AG08396 (cell line): Measurements from ENCODE around the gene ZDHHC14.
"Not testable (repeated sequence)": the region's sequence is repeated elsewhere in the genome, so short reads cannot be mapped to it uniquely, and the experiment has no call there.

Experiments
- DNase-seq: peaks from one replicate; pipeline ENCODE4 v3.0.0; 2012; ENCODE audit warnings: low spot score, mixed read lengths

The ZDHHC14 gene

GRCh38 chr6:157552820-157553485, 172.0 kb downstream of the ZDHHC14 start:
- no peak for DNase-seq

GRCh38 chr6:157554747-157555146, 173.8 kb downstream of the ZDHHC14 start:
- DNase-seq = no peak

- no peak for DNase-seq
Measured at GRCh38 chr6:157555455-157556143, 174.6 kb downstream of the ZDHHC14 start.

DNA sequence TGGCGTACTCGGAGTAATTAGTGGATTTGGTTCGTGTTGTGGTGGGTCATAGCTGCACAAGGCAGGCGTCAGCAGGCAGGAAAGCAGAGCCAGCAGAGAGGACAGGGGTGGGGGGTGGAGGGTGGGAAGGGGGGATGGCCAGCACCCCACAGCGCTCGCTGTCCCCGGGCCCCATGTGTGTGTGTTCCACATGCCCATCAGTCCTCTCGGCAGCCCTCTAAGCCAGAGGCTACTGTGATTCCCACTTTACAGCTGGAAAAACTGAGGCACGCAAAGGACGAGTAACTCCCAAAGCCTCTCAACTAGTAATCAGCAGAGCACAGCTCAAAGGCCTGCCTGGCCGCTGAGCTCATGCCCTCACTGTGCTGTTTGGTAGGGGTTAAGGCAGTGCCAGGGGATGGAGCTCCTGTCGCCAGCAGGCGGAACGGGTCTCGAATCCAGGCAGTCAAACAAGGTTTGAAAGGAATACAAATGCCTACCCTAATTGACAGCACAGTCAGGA, 175.2 kb downstream of the ZDHHC14 start:
- no peak for DNase-seq

DNA sequence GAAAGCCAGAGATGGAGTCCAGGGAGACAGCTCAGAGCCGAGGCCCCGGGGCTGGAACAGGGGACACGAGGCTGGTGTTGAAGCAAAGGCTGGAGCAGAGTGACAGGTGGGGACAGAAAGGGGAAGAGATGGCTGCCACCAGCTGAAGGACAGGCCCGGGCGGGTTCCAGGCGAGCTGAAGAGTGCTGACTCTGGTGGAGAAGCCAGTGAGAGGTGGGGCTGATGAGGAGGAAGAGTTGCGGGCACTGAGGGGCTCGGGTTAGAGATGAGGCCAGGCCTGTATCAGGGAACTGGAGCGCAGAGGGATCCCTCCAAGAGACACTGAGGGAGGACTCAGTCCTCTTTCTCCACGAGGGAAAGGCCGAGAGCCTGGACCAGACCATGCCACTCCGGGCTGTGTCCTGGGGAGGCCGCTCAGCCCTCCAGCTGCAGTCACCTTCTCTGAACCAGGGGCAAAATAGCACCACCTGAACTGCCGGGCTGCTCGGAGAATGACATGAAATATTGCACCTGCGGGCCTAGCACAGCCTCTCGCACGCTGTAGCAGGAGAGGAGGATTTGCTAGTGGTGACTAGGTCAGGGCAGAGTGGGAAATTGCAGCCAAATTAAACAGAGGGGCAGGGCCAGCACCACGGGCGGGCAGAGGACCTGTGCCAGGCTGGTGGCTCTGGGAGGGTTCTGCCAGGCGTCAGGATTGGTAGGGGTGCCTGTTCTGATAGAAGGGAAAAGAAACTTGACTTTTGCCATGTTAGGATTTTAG, 175.9 kb downstream of the ZDHHC14 start:
- no peak for DNase-seq

DNA sequence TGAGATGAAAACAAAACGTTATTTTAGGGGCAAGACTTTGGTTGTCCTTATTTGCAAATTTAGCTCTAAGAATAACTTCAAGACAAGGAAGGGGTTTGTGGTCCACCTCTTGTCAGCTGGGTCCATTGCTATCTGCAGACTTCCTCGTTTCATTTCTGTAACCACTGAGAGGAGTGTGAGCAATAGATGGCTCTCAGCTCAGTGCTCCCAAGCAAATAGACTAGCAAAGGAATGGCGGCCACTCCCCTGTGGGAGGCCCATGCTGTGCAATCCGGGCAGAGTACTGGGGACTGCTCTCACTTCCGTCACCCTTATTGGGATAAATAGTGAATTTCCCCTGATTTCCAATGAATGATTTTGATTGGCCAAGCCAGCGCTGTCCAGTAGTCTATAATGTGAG, 176.6 kb downstream of the ZDHHC14 start:
- DNase-seq = no peak

- DNase-seq = no peak
Measured at GRCh38 chr6:157558049-157558448, 177.1 kb downstream of the ZDHHC14 start.

- DNase-seq = no peak
Measured at GRCh38 chr6:157558487-157559200, 177.7 kb downstream of the ZDHHC14 start.

- no peak for DNase-seq
Measured at GRCh38 chr6:157559201-157559756, 178.3 kb downstream of the ZDHHC14 start.

DNA sequence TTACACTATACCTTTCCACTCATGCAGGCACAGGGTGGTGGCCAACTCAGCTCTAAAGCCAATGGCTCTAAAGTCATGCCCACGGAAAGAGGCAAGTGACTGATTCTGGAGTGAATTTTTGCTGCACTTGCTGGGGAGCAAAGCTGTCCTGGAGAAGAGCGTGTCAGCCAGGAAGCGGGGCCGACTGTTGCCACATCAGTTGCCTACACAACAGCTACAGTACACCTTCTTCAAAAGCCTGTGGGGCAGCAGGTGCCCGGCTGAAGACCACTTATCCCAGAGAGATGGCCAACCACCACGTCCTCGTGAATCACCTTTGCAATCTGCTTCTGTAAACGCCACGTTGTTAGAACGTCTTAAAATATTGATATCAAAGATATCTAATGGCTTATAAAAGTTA, 179.1 kb downstream of the ZDHHC14 start:
- not testable (repeated sequence) for DNase-seq

DNA sequence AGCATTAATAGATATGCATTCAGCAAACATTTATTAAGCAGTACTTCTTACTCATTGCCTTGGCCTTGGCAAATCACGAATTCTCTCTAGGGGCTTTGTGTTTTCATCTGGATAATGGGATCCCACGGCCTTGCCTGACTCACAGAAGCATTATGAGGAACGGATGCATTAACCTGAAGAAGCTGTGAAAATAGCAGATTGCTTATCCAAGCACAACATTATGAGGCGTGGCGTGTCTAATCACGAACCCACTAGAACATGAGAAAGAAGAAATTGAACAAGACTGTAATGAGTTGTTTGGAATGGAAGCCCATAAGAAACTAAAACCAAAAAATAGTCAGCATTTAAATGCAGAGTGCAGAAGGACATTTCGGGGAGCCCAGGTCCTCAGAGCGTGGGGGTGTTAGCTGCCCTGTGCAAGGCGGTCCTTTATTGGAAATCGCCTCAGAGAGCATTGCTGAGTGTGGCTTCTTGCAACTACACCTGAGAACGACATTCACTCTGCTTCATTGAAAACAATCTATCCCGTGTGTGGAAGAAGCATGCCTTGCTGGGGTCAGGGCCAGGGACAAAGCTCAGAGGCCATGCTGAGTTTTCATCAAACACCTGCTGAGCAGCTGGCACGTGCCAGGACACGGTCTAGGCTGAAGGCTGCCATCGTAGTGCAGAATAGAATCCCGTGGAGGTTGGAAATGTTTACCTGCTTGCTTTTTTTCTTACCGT, 179.9 kb downstream of the ZDHHC14 start:
- DNase-seq = no peak

- no peak for DNase-seq
Measured at GRCh38 chr6:157561414-157561790, 180.4 kb downstream of the ZDHHC14 start.

DNA sequence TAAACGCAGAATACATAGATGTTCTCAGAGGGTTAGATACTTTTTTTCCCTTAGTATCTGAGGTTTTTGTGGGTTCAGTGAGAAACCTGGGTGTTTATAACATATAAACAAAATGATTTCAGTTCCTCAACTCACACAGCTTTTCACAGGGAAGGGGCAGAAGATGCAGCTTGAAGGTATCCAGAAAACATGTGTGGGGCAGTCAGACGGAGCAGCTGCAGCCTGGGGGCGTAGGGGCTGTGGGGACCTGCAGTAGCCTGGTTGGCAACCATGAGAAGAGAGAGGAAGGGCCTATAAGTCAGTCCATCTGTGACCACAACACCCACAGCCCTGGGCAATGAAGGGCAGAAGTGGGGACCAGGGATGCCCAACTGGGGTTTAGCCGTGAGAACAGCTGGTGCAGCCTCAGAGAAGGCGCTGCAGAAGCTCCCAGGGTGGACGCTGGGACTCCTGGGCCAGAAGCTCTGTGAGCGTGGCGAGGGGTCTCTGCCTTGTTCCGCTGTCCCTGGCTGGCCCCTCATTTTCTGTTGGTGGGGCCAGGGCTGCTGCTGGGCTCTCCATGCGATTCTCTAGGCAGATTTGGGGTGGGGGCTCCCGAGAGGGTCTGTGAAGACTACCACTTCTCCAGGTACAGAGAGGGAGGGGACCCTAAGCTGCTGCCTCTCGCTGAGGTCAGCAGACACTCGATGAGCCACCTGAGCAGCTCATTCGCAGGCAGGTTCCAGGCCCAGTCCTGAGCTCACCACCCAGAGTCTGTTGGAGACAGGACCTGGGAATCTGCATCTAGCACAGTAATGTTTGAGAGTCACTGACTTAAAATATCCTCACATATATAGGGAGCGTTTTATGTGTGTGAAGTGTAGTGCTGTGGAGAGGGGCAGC, 181.2 kb downstream of the ZDHHC14 start:
- no peak for DNase-seq

- no peak for DNase-seq
Measured at GRCh38 chr6:157562997-157563396, 182.0 kb downstream of the ZDHHC14 start.

DNA sequence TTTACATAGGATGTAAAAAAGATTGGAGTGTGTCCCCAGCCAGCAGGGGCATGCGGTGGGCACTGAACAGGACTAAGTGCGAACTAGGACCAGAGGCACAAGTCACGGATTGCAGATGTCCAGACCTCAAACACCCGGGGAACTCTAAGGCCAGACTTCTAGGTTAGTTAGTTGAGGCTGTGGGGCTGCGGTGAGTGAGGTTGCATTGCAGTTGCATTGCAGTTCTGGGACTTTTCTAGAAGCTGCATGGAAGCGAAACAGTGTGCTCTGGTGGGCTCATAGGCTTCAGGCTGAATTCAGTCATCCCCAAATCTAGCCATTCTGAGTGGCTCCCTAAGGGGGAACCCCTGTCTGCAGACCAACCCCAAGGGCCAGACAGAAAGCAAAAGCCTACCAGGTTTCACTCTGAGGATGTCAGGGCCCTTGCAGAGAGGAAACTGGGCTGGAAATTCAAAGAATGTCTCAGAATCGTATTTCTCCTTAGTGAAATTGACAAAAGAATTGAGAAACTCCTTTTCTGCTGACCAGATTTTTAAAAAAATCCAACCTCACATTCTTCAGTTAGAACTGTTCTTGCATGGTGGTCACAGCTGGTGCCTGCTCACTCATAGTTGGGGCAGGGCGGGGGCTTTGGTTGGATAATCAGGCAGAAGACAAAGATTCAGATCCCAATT, 182.8 kb downstream of the ZDHHC14 start:
- no peak for DNase-seq

DNA sequence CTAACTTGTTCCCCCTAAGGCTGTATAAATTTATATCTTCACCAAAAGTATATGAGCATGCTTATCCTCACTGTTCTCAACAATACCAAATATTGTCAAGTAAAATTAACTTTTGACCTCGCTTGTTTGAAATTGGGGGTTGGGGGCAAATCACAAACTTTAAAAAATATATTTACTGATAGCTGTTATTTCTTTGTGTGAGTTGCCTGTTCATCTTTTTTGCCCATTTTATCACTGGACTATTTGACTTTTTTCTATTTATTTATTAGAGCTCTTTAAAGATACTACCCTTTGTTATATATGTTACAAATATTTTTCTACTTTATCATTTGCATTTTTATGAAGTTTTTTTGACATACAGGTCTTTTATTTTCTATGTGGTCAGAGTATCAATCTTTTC, 187.7 kb downstream of the ZDHHC14 start:
- no peak for DNase-seq

GRCh38 chr6:157569543-157569942, 188.6 kb downstream of the ZDHHC14 start:
- DNase-seq = no peak

GRCh38 chr6:157570104-157570503, 189.1 kb downstream of the ZDHHC14 start:
- DNase-seq = no peak

DNA sequence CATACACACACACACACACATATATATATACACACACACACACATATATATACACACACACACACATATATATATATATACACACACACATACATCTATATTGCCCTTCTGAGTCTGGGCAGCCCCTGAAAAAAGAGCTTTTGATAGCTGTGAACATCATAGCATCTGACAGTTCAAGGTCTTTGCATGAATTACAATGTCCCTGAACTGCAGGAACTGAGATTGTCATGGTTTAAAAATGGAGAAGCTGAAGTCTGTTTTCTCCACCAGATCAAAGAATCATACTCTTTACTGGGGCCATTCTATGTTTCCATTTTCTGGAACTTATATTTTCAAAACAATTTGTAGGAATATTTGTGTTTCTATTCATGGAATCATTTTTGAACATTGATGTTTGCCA, 189.8 kb downstream of the ZDHHC14 start:
- no peak for DNase-seq

GRCh38 chr6:157571269-157571668, 190.3 kb downstream of the ZDHHC14 start:
- DNase-seq = no peak
